AG04450 (cell line): ENCODE measurements around the gene PRKRA. TPM values are rescaled to one million over a fixed set of nuclear protein-coding genes. Genes with fewer than 3 reads are reported as not detected.

Experiments
- CTCF ChIA-PET: fragments of 300-600, 350-600 bp; formaldehyde crosslinking; extraction: SDS; loops from one replicate; lab custom pipeline; 2022; ENCODE audit warnings: antibody characterized with exemption, inconsistent platforms; lab: Charles Lee
- POLR2A ChIA-PET: fragments of 350-600 bp; formaldehyde crosslinking; extraction: SDS; loops from one replicate; lab custom pipeline; 2021; ENCODE audit warnings: antibody characterized with exemption, inconsistent platforms; lab: Yijun Ruan, JAX
- DNase-seq: peaks from one replicate; pipeline ENCODE4 v3.0.0-alpha.2; 2011; ENCODE audit warnings: low read depth, low spot score
- H3K27ac ChIP-seq: one replicate; pipeline ENCODE4 v1.5.1; 2012; ENCODE audit warnings: low read depth, low read length, control low read depth
- H3K27me3 ChIP-seq: one replicate; pipeline ENCODE4 v1.6.0; 2012; ENCODE audit warnings: low read length; ENCODE audit not compliant: control insufficient read depth, insufficient read depth
- H3K4me3 ChIP-seq: 2 replicates; pipeline ENCODE4 v1.5.1; 2011; ENCODE audit warnings: mild to moderate bottlenecking, low read depth, low read length, control low read depth
- H3K9me3 ChIP-seq: 2 replicates; pipeline ENCODE4 v1.5.1; 2012; ENCODE audit warnings: low read length; ENCODE audit not compliant: control insufficient read depth, insufficient read depth
- polyA plus RNA-seq: library from polyadenylated mRNA; depleted of rRNA; stranded (reverse); fragments of >200 nt; gene quantifications from 2 replicates; pipeline ENCODE4 v1.2.3, GENCODE V29; 2011; rRNA removed
- TF ChIP-seq, protein P1 (sequence below): IDR thresholded peaks from 2 replicates; pipeline ENCODE4 v1.5.1; 2011; ENCODE audit warnings: low read depth, low read length, control low read depth, inconsistent platforms

Gene PRKRA
- polyA plus RNA-seq, 1 experiment = 58.6 TPM

DNA sequence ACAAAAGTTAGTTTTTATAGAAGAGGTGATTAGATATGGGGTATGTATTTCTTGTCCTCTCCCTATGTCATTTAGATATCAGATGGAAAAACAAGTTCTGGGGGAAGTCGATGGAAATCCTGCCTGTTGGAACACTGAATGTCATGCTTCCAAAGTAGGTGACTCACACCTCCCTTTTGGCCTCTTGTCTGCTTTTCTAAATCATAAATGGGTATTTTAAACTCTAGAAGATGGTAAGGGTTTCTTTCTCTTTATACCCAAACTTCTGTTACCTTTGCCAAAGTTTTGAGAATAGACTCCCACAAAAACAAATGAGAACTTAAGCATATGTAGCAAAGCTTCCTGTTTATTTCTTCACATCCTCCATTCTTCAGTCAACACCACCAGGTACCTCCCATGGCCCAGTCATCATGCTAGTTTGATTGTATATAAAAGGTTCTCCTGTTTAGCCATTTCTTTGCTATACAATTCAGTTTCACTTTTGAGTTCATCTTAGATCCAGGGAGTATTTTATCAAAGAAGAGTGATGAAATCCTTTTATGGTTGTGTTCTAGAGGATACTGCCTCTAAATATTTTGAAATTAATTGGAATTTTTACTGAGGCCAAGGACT lies 63.9 kb downstream of the PRKRA start:
- TF ChIP-seq, protein P1, sequence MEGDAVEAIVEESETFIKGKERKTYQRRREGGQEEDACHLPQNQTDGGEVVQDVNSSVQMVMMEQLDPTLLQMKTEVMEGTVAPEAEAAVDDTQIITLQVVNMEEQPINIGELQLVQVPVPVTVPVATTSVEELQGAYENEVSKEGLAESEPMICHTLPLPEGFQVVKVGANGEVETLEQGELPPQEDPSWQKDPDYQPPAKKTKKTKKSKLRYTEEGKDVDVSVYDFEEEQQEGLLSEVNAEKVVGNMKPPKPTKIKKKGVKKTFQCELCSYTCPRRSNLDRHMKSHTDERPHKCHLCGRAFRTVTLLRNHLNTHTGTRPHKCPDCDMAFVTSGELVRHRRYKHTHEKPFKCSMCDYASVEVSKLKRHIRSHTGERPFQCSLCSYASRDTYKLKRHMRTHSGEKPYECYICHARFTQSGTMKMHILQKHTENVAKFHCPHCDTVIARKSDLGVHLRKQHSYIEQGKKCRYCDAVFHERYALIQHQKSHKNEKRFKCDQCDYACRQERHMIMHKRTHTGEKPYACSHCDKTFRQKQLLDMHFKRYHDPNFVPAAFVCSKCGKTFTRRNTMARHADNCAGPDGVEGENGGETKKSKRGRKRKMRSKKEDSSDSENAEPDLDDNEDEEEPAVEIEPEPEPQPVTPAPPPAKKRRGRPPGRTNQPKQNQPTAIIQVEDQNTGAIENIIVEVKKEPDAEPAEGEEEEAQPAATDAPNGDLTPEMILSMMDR = no peak
- no peak for DNase-seq
- Histone ChIP-seq H3K27ac (no peak overlapping the region), H3K27me3 (no peaks in the 10 kb centered on the region), H3K9me3 (no peaks in the 10 kb centered on the region), H3K4me3 (no peak overlapping the region)
- ChIA-PET POLR2A (no interaction called here), CTCF (interaction anchor here (1.4 to 2.6 kb wide), 2 partner anchors 10 to 28 kb away, joined by 5 to 8 read pairs; no protein-coding TSS in a partner anchor)

DNA sequence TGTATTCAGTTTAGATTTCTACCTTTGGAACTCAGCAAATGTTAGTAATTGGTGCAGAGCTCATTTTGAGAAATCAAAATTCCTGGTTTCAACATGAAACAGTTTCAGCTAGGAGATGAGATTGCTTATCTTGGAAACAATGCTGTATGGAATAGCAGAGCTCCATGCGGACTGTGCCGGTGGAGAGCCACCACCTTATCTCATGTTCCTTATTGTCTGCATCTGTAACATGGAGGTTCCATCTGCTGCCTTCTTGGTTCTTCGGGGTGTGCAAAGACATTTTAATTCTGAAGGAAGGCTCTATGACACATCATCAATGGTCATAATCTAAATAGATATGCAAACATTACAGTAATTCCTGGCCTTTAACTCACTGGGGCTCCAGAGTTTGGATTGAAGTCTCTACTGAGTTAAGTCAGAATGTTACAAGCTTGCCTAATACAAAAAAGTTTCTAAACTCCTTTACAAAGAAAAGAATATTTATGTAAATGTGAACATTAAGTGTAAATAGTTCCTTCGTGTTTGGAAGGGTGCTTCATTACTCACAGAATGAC lies 65.3 kb downstream of the PRKRA start:
- Histone ChIP-seq H3K4me3 (no peak overlapping the region), H3K27ac (peak overlapping the region; percentile 31), H3K27me3 (no peaks in the 10 kb centered on the region), H3K9me3 (no peaks in the 10 kb centered on the region)
- TF ChIP-seq, protein P1 = no peak
- ChIA-PET CTCF (interaction anchor here (1.4 to 2.6 kb wide), 2 partner anchors 12 to 33 kb away, joined by 6 to 8 read pairs; no protein-coding TSS in a partner anchor), POLR2A (interaction anchor here (1.5 kb wide), 1 partner anchor 19 kb away, joined by 3 read pairs; no protein-coding TSS in a partner anchor)
- no peak for DNase-seq

DNA sequence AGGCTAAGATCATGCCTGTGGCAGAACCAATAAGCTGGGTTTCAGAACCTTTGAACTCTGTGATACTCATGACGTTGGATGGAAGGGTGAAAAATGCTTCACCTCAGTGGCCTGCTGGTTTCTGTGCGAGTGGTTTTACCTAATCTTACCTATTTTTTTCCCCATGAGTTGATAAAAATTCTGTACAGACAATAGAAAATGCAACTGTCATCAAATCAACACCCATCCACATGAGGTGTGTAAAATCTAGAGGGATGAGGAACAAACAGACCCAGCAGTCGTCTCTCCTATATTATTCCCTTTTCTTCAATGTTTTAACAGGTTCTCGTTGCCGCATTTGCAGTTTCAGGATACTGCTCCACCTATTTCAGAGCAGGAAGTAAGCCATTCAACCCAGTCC lies 67.3 kb downstream of the PRKRA start:
- H3K27ac ChIP-seq = no peak overlapping the region
- CTCF ChIA-PET = interaction anchor here (1.6 kb wide), 1 partner anchor 31 kb away, joined by 7 read pairs; no protein-coding TSS in a partner anchor
- TF ChIP-seq, protein P1 = no peak
- H3K4me3 ChIP-seq = no peak overlapping the region
- no peak for DNase-seq
- POLR2A ChIA-PET = no interaction called here
- no peaks in the 10 kb centered on the region for H3K27me3 ChIP-seq
- H3K9me3 ChIP-seq = no peaks in the 10 kb centered on the region

Other genes starting within 250 kb of the PRKRA start
- gene PJVK, start 203 bp upstream of the PRKRA start, polyA plus RNA-seq = 2.1 and 3.4 TPM in 2 replicates
- gene FKBP7, start 27.4 kb upstream of the PRKRA start, polyA plus RNA-seq = 130 and 162 TPM in 2 replicates
- 17.7 and 28.2 TPM in 2 replicates for gene PLEKHA3, start 29.3 kb upstream of the PRKRA start, polyA plus RNA-seq